ENCODE results near the gene ADARB1.

Gene ADARB1

GRCh38 chr21:45033791-45034555, 40.4 kb upstream of the ADARB1 start:
- no peaks in the 10 kb centered on the region for H3K4me1 Mint-ChIP-seq
- H3K4me3 Mint-ChIP-seq, result no peak overlapping the region
- CTCF ChIA-PET, result no interaction called here
- H3K27me3 Mint-ChIP-seq, result peaks cover 50% of the 10 kb centered on the region
- H3K36me3 Mint-ChIP-seq, result no peaks in the 10 kb centered on the region
- peaks cover 16% of the 10 kb centered on the region for H3K9me3 Mint-ChIP-seq
- no peak for DNase-seq
- no peak overlapping the region for H3K27ac Mint-ChIP-seq

GRCh38 chr21:45034556-45035476, 39.6 kb upstream of the ADARB1 start:
- DNase-seq, result no peak
- Mint-ChIP-seq H3K4me3 (no peak overlapping the region), H3K27ac (no peak overlapping the region), H3K9me3 (peaks cover 16% of the 10 kb centered on the region), H3K36me3 (no peaks in the 10 kb centered on the region), H3K4me1 (no peaks in the 10 kb centered on the region), H3K27me3 (peaks cover 43% of the 10 kb centered on the region)
- CTCF ChIA-PET, result no interaction called here

- Mint-ChIP-seq H3K36me3 (no peaks in the 10 kb centered on the region), H3K27ac (no peak overlapping the region), H3K9me3 (peaks cover 16% of the 10 kb centered on the region), H3K4me1 (no peaks in the 10 kb centered on the region), H3K27me3 (peaks cover 37% of the 10 kb centered on the region), H3K4me3 (no peak overlapping the region)
- DNase-seq, result no peak
- CTCF ChIA-PET, result no interaction called here
These were observed 38.9 kb upstream of the ADARB1 start for GRCh38 chr21:45035477-45035848.

- Mint-ChIP-seq H3K27me3 (peaks cover 26% of the 10 kb centered on the region), H3K4me3 (no peak overlapping the region), H3K27ac (no peak overlapping the region), H3K9me3 (peaks cover 16% of the 10 kb centered on the region), H3K4me1 (no peaks in the 10 kb centered on the region), H3K36me3 (no peaks in the 10 kb centered on the region)
- no peak for DNase-seq
- CTCF ChIA-PET, result no interaction called here
These were observed 37.8 kb upstream of the ADARB1 start for GRCh38 chr21:45036630-45037029.

- no peak for DNase-seq
- peaks cover 20% of the 10 kb centered on the region for H3K27me3 Mint-ChIP-seq
- CTCF ChIA-PET, result interaction anchor here (0.6 kb wide), 1 partner anchor 60 kb away, joined by 3 read pairs; no protein-coding TSS in a partner anchor
- H3K36me3 Mint-ChIP-seq, result no peaks in the 10 kb centered on the region
- H3K4me3 Mint-ChIP-seq, result no peak overlapping the region
- no peaks in the 10 kb centered on the region for H3K4me1 Mint-ChIP-seq
- no peak overlapping the region for H3K27ac Mint-ChIP-seq
- H3K9me3 Mint-ChIP-seq, result peaks cover 16% of the 10 kb centered on the region
These were observed 36.4 kb upstream of the ADARB1 start for GRCh38 chr21:45037986-45038385.

- H3K27me3 Mint-ChIP-seq, result peaks cover 13% of the 10 kb centered on the region
- no peak overlapping the region for H3K27ac Mint-ChIP-seq
- no peaks in the 10 kb centered on the region for H3K36me3 Mint-ChIP-seq
- no peak for DNase-seq
- peaks cover 16% of the 10 kb centered on the region for H3K9me3 Mint-ChIP-seq
- no peaks in the 10 kb centered on the region for H3K4me1 Mint-ChIP-seq
- H3K4me3 Mint-ChIP-seq, result no peak overlapping the region
- CTCF ChIA-PET, result no interaction called here
These were observed 34.8 kb upstream of the ADARB1 start for GRCh38 chr21:45039317-45040156.

- Mint-ChIP-seq H3K27ac (no peak overlapping the region), H3K36me3 (no peaks in the 10 kb centered on the region), H3K4me1 (no peaks in the 10 kb centered on the region), H3K27me3 (peaks cover 6% of the 10 kb centered on the region), H3K9me3 (peaks cover 16% of the 10 kb centered on the region), H3K4me3 (no peak overlapping the region)
- CTCF ChIA-PET, result no interaction called here
- no peak for DNase-seq
These were observed 34.1 kb upstream of the ADARB1 start for GRCh38 chr21:45040157-45040711.

GRCh38 chr21:45040739-45041138, 33.6 kb upstream of the ADARB1 start:
- CTCF ChIA-PET, result no interaction called here
- H3K4me3 Mint-ChIP-seq, result no peak overlapping the region
- H3K4me1 Mint-ChIP-seq, result no peaks in the 10 kb centered on the region

GRCh38 chr21:45041351-45041805, 33.0 kb upstream of the ADARB1 start:
- Mint-ChIP-seq H3K4me3 (no peak overlapping the region), H3K27me3 (peaks cover 5% of the 10 kb centered on the region), H3K9me3 (peaks cover 10% of the 10 kb centered on the region), H3K27ac (no peak overlapping the region), H3K36me3 (no peaks in the 10 kb centered on the region), H3K4me1 (no peaks in the 10 kb centered on the region)
- DNase-seq, result no peak
- CTCF ChIA-PET, result no interaction called here

More at GRCh38 chr21:45040739-45041138, 33.6 kb upstream of the ADARB1 start:
- Mint-ChIP-seq H3K9me3 (peaks cover 14% of the 10 kb centered on the region), H3K27ac (no peak overlapping the region), H3K36me3 (no peaks in the 10 kb centered on the region), H3K27me3 (peaks cover 4% of the 10 kb centered on the region)
- no peak for DNase-seq

- Mint-ChIP-seq H3K27ac (no peak overlapping the region), H3K36me3 (no peaks in the 10 kb centered on the region)
- DNase-seq, result no peak
These were observed 32.3 kb upstream of the ADARB1 start for GRCh38 chr21:45041984-45042663.

GRCh38 chr21:45042664-45043161, 31.7 kb upstream of the ADARB1 start:
- CTCF ChIA-PET, result no interaction called here
- Mint-ChIP-seq H3K36me3 (no peaks in the 10 kb centered on the region), H3K4me3 (no peak overlapping the region), H3K27ac (no peak overlapping the region), H3K4me1 (no peaks in the 10 kb centered on the region), H3K9me3 (peaks cover 12% of the 10 kb centered on the region), H3K27me3 (peaks cover 13% of the 10 kb centered on the region)
- no peak for DNase-seq

More at GRCh38 chr21:45041984-45042663, 32.3 kb upstream of the ADARB1 start:
- CTCF ChIA-PET, result no interaction called here
- peaks cover 11% of the 10 kb centered on the region for H3K27me3 Mint-ChIP-seq
- H3K4me1 Mint-ChIP-seq, result no peaks in the 10 kb centered on the region
- peaks cover 10% of the 10 kb centered on the region for H3K9me3 Mint-ChIP-seq
- H3K4me3 Mint-ChIP-seq, result no peak overlapping the region

- Mint-ChIP-seq H3K27ac (no peak overlapping the region), H3K36me3 (no peaks in the 10 kb centered on the region), H3K27me3 (peaks cover 17% of the 10 kb centered on the region), H3K4me3 (no peak overlapping the region), H3K4me1 (no peaks in the 10 kb centered on the region), H3K9me3 (peaks cover 12% of the 10 kb centered on the region)
- CTCF ChIA-PET, result interaction anchor here (0.6 to 1.0 kb wide), 3 partner anchors 59 to 85 kb away, joined by 3 read pairs; no protein-coding TSS in a partner anchor
- DNase-seq, result no peak
These were observed 30.8 kb upstream of the ADARB1 start for GRCh38 chr21:45043541-45044020.

GRCh38 chr21:45045481-45045880, 28.9 kb upstream of the ADARB1 start:
- Mint-ChIP-seq H3K36me3 (no peaks in the 10 kb centered on the region), H3K27me3 (peaks cover 24% of the 10 kb centered on the region), H3K9me3 (peaks cover 12% of the 10 kb centered on the region), H3K27ac (no peak overlapping the region), H3K4me1 (no peaks in the 10 kb centered on the region), H3K4me3 (no peak overlapping the region)
- CTCF ChIA-PET, result interaction anchor here (0.7 kb wide), 1 partner anchor 83 kb away, joined by 3 read pairs; no protein-coding TSS in a partner anchor
- DNase-seq, result no peak

All from activated naive CD4-positive, alpha-beta T cell treated with anti-CD3 and anti-CD28 coated beads, Interleukin-2, amount 10 ng/mL, durations not matched to agents 7 days and 5 days (primary cell).